Vagina (tissue), 2 donors: ENCODE measurements around the gene ADD3.

Source experiments
- POLR2A ChIP-seq, 2 donors: fragments of 450-650 bp; IDR thresholded peaks; one replicate each; pipeline ENCODE4 v1.6.1; 2017; ENCODE audit warnings: antibody characterized with exemption in 2 of 2, mild to moderate bottlenecking in 2 of 2, moderate library complexity in 2 of 2
- POLR2AphosphoS5 ChIP-seq, 2 donors: sonication (generic); formaldehyde crosslinking; IDR thresholded peaks; one replicate each; pipeline ENCODE4 v1.9.0; 2017; ENCODE audit warnings: antibody characterized with exemption in 2 of 2, mild to moderate bottlenecking in 2 of 2, low read depth in 1 of 2; ENCODE audit not compliant: insufficient read depth in 1 of 2

GRCh38 chr10:110013630-110014293, 6.0 kb downstream of the ADD3 start:
- TF ChIP-seq POLR2AphosphoS5 (IDR thresholded peaks at IDR 0.05; ENCODE audit: insufficient read depth in 1 of 2, low read depth in 1 of 2), result no peak
- no peak for TF ChIP-seq POLR2A (IDR thresholded peaks at IDR 0.05)
